ENCODE measurements around the gene TNFRSF11A.

TNFRSF11A gene

DNA sequence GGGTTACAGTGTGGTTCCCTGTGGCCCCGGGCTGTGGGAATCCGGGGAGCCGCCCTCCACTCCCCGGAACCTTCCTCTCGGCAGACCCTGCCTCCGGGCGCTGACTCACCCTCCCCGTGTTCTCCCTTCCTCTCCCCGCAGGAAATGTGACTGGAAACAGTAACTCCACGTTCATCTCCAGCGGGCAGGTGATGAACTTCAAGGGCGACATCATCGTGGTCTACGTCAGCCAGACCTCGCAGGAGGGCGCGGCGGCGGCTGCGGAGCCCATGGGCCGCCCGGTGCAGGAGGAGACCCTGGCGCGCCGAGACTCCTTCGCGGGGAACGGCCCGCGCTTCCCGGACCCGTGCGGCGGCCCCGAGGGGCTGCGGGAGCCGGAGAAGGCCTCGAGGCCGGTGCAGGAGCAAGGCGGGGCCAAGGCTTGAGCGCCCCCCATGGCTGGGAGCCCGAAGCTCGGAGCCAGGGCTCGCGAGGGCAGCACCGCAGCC lies 59.5 kb downstream of the TNFRSF11A start:
- no peak for DNase-seq

- DNase-seq: no peak
These were observed 61.0 kb downstream of the TNFRSF11A start for GRCh38 chr18:62386091-62386490.

GRCh38 chr18:62386601-62387000 lies 61.5 kb downstream of the TNFRSF11A start:
- DNase-seq: no peak

DNA sequence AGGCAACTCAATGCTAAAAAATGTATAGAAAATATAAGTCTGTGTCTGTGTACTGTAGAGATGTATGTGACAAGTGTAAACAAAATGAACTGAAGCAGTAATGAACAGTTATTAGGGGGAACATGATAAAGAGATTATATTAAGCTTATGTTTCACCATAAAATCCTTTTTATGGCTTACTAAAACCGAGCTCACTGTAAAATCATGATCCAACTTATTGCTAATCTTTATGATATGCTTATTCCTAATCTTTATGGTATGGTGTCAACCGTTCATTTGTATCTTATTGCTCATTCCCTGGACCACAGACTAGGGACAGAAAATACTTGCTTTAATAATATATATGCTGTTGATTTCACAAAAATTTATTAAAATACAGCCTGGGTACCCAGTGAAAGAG lies 62.1 kb downstream of the TNFRSF11A start:
- no peak for DNase-seq

- DNase-seq: no peak
These were observed 64.0 kb downstream of the TNFRSF11A start for GRCh38 chr18:62388855-62389760.

DNA sequence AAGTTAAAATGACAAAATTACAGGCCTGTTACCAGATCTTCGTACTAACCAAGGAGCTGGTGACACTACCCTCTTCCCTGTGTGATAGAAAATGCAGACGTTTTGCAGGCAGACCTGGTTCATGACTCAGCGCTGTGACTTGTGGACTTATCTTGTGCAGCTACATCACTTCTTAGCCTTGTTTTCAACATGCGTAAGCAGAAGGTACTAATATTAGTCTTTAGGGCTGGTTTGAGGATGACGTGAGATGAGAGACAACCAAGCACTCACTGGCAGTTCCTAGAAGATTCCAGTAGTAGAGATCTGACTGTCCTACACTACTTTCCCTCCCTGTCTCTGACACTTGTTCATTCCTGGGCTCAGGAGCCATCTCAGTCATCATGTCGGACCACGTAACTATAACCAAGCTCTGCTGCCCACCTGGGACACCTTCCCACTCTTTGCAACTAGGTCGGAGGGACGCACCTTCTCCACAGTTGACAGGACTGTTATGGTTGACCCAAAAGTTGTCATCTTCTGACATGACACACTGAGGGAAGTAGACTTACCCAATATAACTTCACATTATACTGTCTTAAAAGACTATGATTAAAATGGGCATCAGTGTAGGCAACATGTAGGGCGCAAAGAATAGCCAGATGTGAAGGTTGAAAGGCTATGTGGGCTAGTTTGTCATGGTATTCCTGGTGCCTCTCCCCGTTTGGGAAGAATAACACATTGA lies 64.8 kb downstream of the TNFRSF11A start:
- peak; percentile 67 for DNase-seq

DNA sequence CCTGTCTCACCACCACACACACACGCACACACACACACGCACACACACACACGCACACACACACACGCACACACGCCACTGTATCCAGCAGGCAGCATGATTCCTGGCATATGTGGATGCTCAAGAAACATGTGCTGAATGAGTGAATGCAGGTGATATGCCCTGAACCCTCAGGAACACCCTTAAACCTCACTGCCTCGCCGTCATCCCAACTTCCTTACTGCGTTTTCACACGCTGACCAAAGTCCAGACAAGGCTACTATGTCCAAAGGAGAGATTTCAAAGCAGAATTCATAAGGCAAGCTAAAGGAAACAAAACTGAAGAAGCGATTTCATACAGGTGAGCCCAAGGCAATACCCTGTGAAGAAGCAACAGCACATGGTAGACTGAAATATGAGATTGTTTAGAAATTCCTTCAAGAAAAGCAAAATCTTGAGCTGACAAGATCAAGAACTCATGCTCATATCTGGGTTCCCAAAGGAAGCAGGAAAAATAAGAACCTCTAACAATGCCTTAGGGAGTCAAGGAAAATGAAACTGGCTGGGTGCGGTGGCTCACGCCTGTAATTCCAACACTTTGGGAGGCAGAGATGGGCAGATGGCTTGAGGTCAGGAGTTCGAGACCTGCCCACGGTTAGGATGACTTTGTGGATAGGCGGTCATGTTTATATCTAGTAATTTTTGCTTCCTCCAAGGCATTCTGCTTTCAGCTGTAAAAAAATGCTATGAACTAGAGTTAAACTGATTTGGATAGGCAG lies 69.1 kb downstream of the TNFRSF11A start:
- no peak for DNase-seq

- DNase-seq: peak; percentile 61
These were observed 71.3 kb downstream of the TNFRSF11A start for GRCh38 chr18:62396381-62396780.

- no peak for DNase-seq
These were observed 71.9 kb downstream of the TNFRSF11A start for GRCh38 chr18:62396967-62397366.

GRCh38 chr18:62398291-62398690 lies 73.2 kb downstream of the TNFRSF11A start:
- DNase-seq: no peak

DNA sequence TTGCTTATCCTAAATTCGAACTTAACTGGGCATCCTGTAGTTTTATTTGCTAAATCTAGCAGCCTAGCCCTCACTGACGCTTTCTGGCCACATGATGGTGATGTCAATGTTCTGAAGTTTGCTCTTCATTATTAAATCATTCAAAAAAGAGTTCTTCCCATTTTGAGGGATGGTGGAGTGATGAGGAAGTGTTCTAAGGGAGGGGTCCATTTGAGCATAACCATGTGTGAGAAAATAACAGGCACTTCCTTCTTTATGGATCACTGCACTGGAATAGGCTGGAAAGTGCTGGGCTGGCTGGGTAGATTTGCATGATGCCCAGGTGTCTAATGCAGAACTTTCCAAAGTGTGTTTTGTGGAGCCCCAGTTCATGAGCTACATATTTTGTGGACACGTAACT lies 74.2 kb downstream of the TNFRSF11A start:
- DNase-seq: no peak

DNA sequence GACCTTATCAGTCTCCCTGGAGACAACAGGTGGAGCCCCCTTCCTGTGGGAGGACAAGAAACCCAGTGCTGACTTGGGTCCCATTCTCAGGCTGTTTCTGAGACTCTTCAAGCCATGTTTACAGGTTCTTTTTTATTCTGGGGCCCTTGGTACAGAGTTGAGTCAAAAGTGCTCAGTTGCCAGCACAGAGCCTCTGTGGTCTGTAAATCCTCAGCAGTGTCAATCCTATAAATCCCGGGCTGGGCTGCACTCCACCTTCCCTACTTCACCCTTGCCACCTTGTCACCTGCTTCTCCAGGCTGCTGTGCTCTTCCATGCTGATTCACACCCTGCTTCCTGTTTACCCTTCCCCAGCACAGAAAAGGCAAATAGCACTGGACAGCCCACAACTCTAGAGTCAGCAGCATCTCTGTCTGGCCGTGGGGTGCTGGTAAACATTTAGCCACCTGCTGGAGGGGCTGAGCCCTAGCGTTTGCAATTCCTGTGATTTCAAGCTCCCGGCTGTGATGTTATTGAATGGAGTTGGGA lies 74.7 kb downstream of the TNFRSF11A start:
- DNase-seq: peak; percentile 46

GRCh38 chr18:62400916-62401315 lies 75.8 kb downstream of the TNFRSF11A start:
- no peak for DNase-seq

- DNase-seq: no peak
These were observed 77.3 kb downstream of the TNFRSF11A start for GRCh38 chr18:62402342-62402948.

- no peak for DNase-seq
These were observed 78.0 kb downstream of the TNFRSF11A start for GRCh38 chr18:62403120-62403519.

GRCh38 chr18:62404881-62405280 lies 79.8 kb downstream of the TNFRSF11A start:
- DNase-seq: no peak

- no peak for DNase-seq
These were observed 82.5 kb downstream of the TNFRSF11A start for GRCh38 chr18:62407660-62408059.

DNA sequence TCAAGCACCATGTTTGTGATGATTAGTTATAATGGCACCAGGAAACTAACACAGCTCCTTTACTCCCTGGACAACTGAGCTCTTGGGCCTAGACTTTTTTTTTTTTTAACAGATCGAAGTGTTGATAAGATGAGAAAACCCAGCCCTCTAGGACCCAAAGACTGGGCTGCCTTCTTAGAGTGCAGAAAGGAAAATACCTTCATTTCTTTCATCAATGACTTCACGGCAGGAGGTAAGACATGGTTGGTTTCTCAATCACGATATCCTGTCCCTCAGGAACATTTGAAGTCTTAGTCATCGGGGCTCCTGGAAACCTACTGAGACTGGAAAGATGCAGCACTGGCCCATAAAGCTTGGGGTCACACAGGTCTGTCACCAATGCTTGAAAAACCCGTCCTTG lies 84.7 kb downstream of the TNFRSF11A start:
- no peak for DNase-seq

- DNase-seq: no peak
These were observed 87.3 kb downstream of the TNFRSF11A start for GRCh38 chr18:62412231-62412979.

- DNase-seq: no peak
These were observed 88.1 kb downstream of the TNFRSF11A start for GRCh38 chr18:62413206-62413605.

GRCh38 chr18:62418258-62418657 lies 93.1 kb downstream of the TNFRSF11A start:
- DNase-seq: peak; percentile 19

DNA sequence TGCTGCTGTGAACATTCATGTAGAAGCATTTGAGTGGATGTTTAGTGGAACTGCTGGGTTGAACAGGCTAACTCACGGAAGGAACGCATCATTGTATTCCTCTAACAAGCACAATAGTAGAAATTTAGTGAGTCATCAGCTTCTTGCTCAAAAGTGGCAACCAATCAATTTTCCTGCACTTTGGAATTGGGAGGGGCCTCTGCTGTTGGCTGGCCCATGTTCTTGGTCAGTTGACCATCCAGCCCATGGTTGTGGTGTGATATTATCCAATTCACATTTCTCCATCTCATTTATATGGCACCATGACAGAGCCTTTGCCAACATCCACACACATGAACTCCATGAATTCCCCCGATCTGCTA lies 95.0 kb downstream of the TNFRSF11A start:
- DNase-seq: peak; percentile 41

Measured in activated CD4-positive, alpha-beta T cell treated with anti-CD3 and anti-CD28 coated beads, Interleukin-10, Interleukin-2, amounts not matched to agents 100 ng/mL and 50 ng/mL, durations not matched to agents 16 hours and 8 hours (primary cell).